Pancreas (tissue), 10 donors: ENCODE data around the gene IGF1. TPM values are rescaled to one million over a fixed set of nuclear protein-coding genes. Genes with fewer than 3 reads are reported as not detected.

Source experiments
- ATAC-seq, 4 donors: fragments of 200-7000 bp; cut with Tn5 transposase; one replicate each; pipeline versions ENCODE4 v1.8.0 to v1.9.1; 2020; ENCODE audit warnings: mild to moderate bottlenecking in 4 of 4, moderate library complexity in 4 of 4
- DNase-seq, 6 donors: peaks; one replicate each; pipeline ENCODE4 v3.0.0-alpha.2; 2020
- FAIRE-seq: peaks from 2 replicates; lab custom pipeline; 2012; peaks lifted over from hg19 to GRCh38; lab: Jason Lieb, UNC
- H3K27ac ChIP-seq, 4 donors: fragments of 200-600 bp; sonication (generic); 1 replicate in 3 of 4; 2 replicates in 1 of 4; pipeline versions ENCODE4 v1.5.0 to v1.8.0; 2020
- H3K27me3 ChIP-seq, 4 donors: fragments of 200-600 bp; one replicate each; pipeline ENCODE4 v1.8.0; 2021
- H3K36me3 ChIP-seq, 3 donors: fragments of 200-600 bp; sonication (generic) in 1 of 3; one replicate each; pipeline versions ENCODE4 v1.5.0 to v1.8.0; 2020 to 2021
- H3K4me1 ChIP-seq, 3 donors: fragments of 200-600 bp; one replicate each; pipeline ENCODE4 v1.8.0; 2021
- H3K4me3 ChIP-seq, 4 donors: fragments of 200-600 bp; sonication (generic) in 2 of 4; one replicate each; pipeline versions ENCODE4 v1.5.0 to v1.8.0; 2020 to 2021
- H3K9me3 ChIP-seq, 4 donors: fragments of 200-600 bp; one replicate each; pipeline ENCODE4 v1.8.0; 2021
- CTCF ChIP-seq, 4 donors: fragments of 200-600 bp; sonication (generic) in 3 of 4; IDR thresholded peaks; one replicate each; pipeline versions ENCODE4 v1.5.0 to v1.8.0; 2021; ENCODE audit warnings: antibody characterized with exemption in 4 of 4
- WGBS, 2 donors: extraction: QIAGEN DNeasy Blood & Tissue Kit; methylation state at CpG; one replicate each; pipeline ENCODE4 v1.1.7; 2013; 5-methylcytosine and 5-hydroxymethylcytosine counted together
- intact Hi-C, 3 donors: fragments of 100-400 bp; cut with DNase I; formaldehyde crosslinking; loops; one replicate each; pipeline versions ENCODE4 v1.11.1 to v1.14.2; 2022
- polyA plus RNA-seq, 2 donors: library from polyadenylated mRNA; stranded (reverse); fragments of 200-250 nt; gene quantifications; one replicate each; pipeline ENCODE4 v1.2.3, GENCODE V29; 2013
- total RNA-seq, 6 donors: library from RNA; stranded (reverse); fragmentation: NEBNext Ultra II Directional in 4 of 6; extraction: Animal tissue kit (Norgen Biotek cat#: 25700) in 4 of 6; gene quantifications; one replicate each; pipeline versions ENCODE4 v1.2.1 to v1.2.4, GENCODE V29; 2021 to 2023
- donor health status: healthy with polysubstance abuse.
- donor health status: DM: no; HTN: no; CAD: no; lungs with moderate emphysema.
- donor health status: DM: no; HTN: no; CAD: no.
- donor health status: control.
- donor health status: control.
- donor health status: Bipolar disorder and iron deficiency.
- donor health status: DM: yes; HTN: yes; CAD: no.
- donor health status: DM: no; HTN: no; CAD: no.
- donor health status: DM: no; HTN: no; CAD: no.
- donor health status: DM: yes; HTN: yes; CAD: no.

IGF1 gene
- total and polyA plus RNA-seq, 8 donors, result 1.5 to 23.8 (median 4.6) TPM

DNA sequence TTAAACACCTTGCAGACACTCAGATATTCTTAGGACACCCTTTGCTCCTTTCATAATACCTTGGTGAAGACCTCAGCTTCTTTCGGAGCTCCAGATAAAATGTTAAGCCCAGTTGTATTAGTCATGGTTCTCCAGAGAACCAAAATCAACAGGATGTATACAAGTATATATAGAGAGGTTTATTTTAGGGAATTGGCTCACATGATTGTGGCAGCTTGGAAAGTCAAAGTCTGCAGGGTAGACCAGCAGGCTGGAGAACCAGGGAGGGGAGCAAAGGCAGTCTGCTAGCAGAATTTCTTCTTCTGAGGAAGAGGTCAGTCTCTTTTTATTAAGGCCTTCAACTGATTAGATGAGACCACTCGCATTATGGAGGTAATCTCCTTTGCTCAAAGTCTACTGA lies 6.9 kb upstream of the IGF1 start:
- Histone ChIP-seq H3K36me3 (no peaks in the 10 kb centered on the region), H3K27me3 (no peaks in the 10 kb centered on the region), H3K9me3 (no peaks in the 10 kb centered on the region), H3K4me1 (no peaks in the 10 kb centered on the region), H3K4me3 (no peak overlapping the region), H3K27ac (no peak overlapping the region)
- intact Hi-C loops, result loop anchor here in 1 of 3 donors (10.0 kb wide), 1 partner anchor 322 kb away; no protein-coding TSS in a partner anchor
- WGBS, 2 donors, result 83 to 85% methylated on average over 2 of the region's 2 CpGs
- TF ChIP-seq CTCF (IDR thresholded peaks at IDR 0.05), result no peak
- no peak for DNase-seq
- no peak for ATAC-seq
- FAIRE-seq, result no peak

- whole genome bisulfite sequencing, 2 donors, result 61 to 70% methylated on average over 2 of the region's 2 CpGs
- no peaks in the 10 kb centered on the region for H3K27me3 ChIP-seq
- no peaks in the 10 kb centered on the region for H3K36me3 ChIP-seq
- H3K27ac ChIP-seq, result no peak overlapping the region
- FAIRE-seq (no peak), ATAC-seq (no peak), DNase-seq (no peak)
- intact Hi-C loops, result loop anchor here in 1 of 3 donors (10.0 kb wide), 1 partner anchor 321 kb away; no protein-coding TSS in a partner anchor
- no peak for TF ChIP-seq CTCF (IDR thresholded peaks at IDR 0.05)
- no peaks in the 10 kb centered on the region for H3K9me3 ChIP-seq
- no peaks in the 10 kb centered on the region for H3K4me1 ChIP-seq
- H3K4me3 ChIP-seq, result no peak overlapping the region
These were observed 5.8 kb upstream of the IGF1 start for GRCh38 chr12:102486153-102486552.

DNA sequence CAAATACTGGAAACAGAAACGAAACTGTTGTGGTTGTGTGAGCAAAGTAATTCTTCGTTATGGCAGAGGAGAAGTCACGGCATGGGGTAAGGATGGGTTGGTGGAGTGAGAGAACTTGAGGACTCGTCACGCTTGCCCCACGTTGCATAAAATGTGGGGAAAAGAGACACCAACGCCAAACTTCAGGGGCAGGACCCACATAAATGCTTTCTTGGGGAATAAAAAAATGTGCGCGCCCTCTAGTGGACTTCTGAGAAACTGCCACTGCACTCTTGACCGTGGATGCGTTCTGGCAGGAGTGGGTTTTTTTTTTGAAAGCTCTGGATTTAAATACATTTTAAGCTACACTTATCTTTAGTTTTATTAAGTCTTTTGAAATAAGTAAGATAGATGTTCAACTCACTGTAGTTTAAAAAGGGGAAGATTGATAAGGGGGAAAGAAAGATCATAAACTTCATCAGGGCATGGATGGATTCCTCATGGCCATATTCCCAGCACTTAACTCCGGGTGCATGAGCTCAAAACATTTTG lies 4.1 kb upstream of the IGF1 start:
- peak overlapping the region in 1 of 4 donors; percentile 14 for H3K27ac ChIP-seq
- WGBS, 2 donors, result 10 to 14% methylated on average over 12 of the region's 12 CpGs
- intact Hi-C loops, result loop anchor here in 1 of 3 donors (10.0 kb wide), 1 partner anchor 320 kb away; no protein-coding TSS in a partner anchor
- ATAC-seq (peak; percentile 67 to 84 (median 82)), FAIRE-seq (no peak), DNase-seq (peak in 5 of 6 donors; percentile 6 to 59 (median 32))
- peak overlapping the region in 1 of 4 donors; percentile 15 for H3K4me3 ChIP-seq
- H3K36me3 ChIP-seq, result no peaks in the 10 kb centered on the region
- no peaks in the 10 kb centered on the region for H3K4me1 ChIP-seq
- TF ChIP-seq CTCF (IDR thresholded peaks at IDR 0.05), result peak; percentile 77 to 92 (median 88)
- H3K27me3 ChIP-seq, result no peaks in the 10 kb centered on the region
- no peaks in the 10 kb centered on the region for H3K9me3 ChIP-seq

GRCh38 chr12:102484017-102484416 lies 3.7 kb upstream of the IGF1 start:
- FAIRE-seq, result no peak
- 45 to 52% methylated on average over 3 of the region's 3 CpGs for WGBS, 2 donors

More at GRCh38 chr12:102484017-102484416, 3.7 kb upstream of the IGF1 start:
- intact Hi-C loops, result loop anchor here in 1 of 3 donors (10.0 kb wide), 1 partner anchor 319 kb away; no protein-coding TSS in a partner anchor
- no peaks in the 10 kb centered on the region for H3K36me3 ChIP-seq
- no peak for TF ChIP-seq CTCF (IDR thresholded peaks at IDR 0.05)
- H3K27ac ChIP-seq, result peak overlapping the region in 1 of 4 donors; percentile 14
- H3K9me3 ChIP-seq, result no peaks in the 10 kb centered on the region
- H3K4me1 ChIP-seq, result no peaks in the 10 kb centered on the region
- DNase-seq (no peak), ATAC-seq (peak in 1 of 4 donors; percentile 9)
- H3K4me3 ChIP-seq, result peak overlapping the region in 1 of 4 donors; percentile 15
- H3K27me3 ChIP-seq, result no peaks in the 10 kb centered on the region
